HFF-Myc (cell line): Measurements from ENCODE around the gene CTDP1.

ENCODE experiments used
- DNase-seq: peaks from one replicate; pipeline ENCODE4 v3.0.0-alpha.2; 2011; ENCODE audit warnings: low read depth; ENCODE audit errors: extremely low read depth
- H3K4me3 ChIP-seq: replicated peaks from 2 replicates; pipeline ENCODE4 v1.5.1; 2011; ENCODE audit warnings: low read depth, mild to moderate bottlenecking, control low read depth, low read length
- CTCF ChIP-seq: IDR thresholded peaks from 2 replicates; pipeline ENCODE4 v1.5.1; 2012; ENCODE audit warnings: mild to moderate bottlenecking, low read depth, low read length, control low read depth; ENCODE audit errors: missing control alignments

CTDP1 gene

GRCh38 chr18:79782566-79783308 is 103.1 kb downstream of the CTDP1 start:
- no peak overlapping the region for H3K4me3 ChIP-seq

GRCh38 chr18:79784071-79784913 is 104.7 kb downstream of the CTDP1 start:
- no peak for DNase-seq
- no peak for TF ChIP-seq CTCF
- H3K4me3 ChIP-seq = no peak overlapping the region

More at GRCh38 chr18:79782566-79783308, 103.1 kb downstream of the CTDP1 start:
- no peak for DNase-seq
- TF ChIP-seq CTCF = no peak

GRCh38 chr18:79784965-79785770 is 105.6 kb downstream of the CTDP1 start:
- no peak overlapping the region for H3K4me3 ChIP-seq
- no peak for DNase-seq
- no peak for TF ChIP-seq CTCF

GRCh38 chr18:79785831-79786230 is 106.2 kb downstream of the CTDP1 start:
- TF ChIP-seq CTCF = no peak
- no peak overlapping the region for H3K4me3 ChIP-seq
- DNase-seq = no peak

GRCh38 chr18:79786304-79786703 is 106.7 kb downstream of the CTDP1 start:
- no peak for TF ChIP-seq CTCF
- no peak overlapping the region for H3K4me3 ChIP-seq
- no peak for DNase-seq

GRCh38 chr18:79786786-79787526 is 107.4 kb downstream of the CTDP1 start:
- TF ChIP-seq CTCF = no peak
- no peak for DNase-seq
- no peak overlapping the region for H3K4me3 ChIP-seq
